GM11168 (cell line): Measurements from ENCODE around the gene GUCA2B.

ENCODE experiments used
- in situ Hi-C: fragments of 300-500 bp; cut with MboI; formaldehyde crosslinking; loops from one replicate; pipeline ENCODE4 v1.12.0; 2022; ENCODE audit warnings: low sequenced_read_pairs; ENCODE audit not compliant: unreplicated experiment

Gene GUCA2B

DNA sequence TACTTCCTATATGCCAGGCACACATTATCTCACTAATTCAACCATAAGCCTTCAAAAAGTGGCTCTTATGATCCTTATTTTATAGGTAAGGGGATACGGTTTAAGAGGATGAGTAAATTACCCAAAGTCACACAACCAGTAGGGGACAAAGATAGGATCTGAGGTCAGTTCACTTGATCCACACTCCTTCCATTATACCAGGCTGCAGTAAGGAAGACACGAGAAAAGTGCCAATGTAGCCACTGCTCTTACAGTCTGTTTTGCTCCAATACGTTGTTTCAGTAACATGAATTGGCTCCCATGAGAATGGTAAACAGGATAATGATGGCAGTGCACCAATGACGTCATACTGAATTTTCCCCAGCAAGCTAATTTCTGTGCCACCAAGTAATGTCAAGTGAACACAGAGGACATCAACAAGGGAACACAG lies 26.7 kb downstream of the GUCA2B start:
- in situ Hi-C loops = no loop called here

DNA sequence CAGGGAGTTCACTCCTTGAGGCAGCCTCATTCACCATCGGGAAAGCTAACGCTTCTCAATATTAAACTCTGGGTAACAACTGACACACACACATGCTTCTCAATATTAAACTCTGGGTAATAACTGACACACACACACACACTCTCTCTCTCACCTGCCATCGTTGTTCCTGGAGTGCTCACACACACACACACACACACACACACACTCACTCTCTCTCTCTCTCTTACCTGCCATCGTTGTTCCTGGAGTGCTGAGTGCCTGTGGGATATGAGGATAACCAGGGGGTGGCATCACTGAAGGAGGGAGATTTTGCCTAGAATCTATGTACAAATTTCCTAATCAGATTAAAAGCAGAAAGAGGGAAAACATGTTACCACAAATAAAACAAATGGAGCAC lies 28.5 kb downstream of the GUCA2B start:
- in situ Hi-C loops = no loop called here

DNA sequence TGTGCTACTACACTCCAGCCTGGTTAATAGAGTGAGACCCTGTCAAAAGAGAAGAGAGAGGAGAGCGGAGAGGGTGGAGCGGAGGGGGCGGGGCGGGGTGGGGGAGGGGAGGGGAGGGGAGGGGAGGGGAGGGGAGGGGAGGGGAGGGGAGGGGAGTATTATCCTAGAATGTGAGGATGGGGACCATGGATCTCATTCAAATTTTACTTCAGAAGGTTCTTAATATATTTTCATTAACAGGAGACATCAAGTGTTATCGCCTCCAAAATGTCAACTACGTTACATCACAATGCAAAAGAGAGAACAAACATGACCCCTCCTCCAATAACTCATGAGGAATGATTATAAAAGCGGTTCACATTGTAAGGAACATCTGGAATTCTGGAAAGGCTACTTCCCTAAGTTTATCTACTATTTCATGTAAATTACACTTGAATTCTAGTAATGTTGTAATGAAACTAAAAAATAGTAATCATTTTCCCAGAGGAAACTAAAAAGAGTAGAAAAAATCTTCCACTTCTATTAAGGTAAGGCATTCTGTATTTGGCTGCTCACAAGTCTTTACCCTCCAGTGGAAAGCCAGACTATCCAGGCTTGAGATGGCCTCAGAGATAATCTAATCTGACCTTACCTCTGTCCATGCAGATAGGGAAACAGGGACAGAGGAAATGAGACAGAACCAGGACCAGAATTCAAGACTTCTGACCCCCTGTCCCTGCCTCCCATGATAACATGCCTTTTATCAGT lies 30.2 kb downstream of the GUCA2B start:
- in situ Hi-C loops = no loop called here

DNA sequence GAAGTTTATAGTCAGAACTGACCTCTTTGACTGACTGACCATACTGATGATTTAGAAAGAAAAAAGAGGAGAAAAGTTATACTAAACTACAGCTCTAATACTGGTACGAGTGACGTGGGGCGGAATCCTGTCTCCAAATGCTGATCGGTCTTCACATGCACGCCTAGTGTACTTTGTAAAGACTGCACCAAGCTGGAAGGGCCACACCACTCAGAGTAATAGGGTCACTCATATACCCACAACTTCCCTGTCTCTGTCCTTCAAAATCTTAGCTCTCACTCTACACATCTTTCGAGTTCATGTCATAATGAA lies 30.7 kb downstream of the GUCA2B start:
- in situ Hi-C loops = no loop called here

DNA sequence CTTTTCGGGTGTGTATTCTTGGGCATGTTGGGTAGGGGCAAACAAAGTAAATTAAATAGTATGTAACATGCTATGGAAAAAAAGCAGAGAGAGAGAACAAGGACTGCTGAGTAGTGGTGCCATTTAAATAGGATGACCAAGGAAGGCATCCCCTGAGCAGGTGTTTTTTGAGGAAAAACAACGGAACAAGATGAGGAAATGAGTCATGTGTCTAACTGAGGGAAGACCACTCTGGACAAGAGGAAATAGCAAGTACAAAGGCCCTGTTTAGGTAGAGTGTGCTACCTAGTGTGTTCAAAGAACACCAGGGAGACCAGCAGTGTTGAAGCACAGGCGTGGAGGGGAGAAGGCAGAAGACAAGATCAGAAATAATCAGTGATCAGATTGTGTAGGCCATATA lies 31.4 kb downstream of the GUCA2B start:
- in situ Hi-C loops = no loop called here

DNA sequence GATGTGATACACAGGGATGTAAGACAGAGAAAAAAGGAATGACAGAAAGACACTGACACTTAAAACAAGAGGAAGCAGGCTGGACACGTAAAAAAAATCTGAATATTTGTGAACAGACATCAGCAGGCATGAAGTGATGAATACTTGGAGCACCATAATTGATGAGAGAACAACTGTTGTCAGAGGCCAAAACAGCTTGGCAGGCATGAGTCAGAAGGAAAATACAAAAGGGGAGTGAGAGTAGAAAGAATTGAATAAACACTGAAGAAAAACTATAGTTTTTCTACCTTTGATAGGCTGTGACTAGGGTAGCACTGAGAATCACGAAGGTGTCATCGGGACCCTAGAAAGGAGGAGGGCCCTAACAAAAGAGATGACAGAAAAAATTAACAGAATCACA lies 32.9 kb downstream of the GUCA2B start:
- in situ Hi-C loops = no loop called here

DNA sequence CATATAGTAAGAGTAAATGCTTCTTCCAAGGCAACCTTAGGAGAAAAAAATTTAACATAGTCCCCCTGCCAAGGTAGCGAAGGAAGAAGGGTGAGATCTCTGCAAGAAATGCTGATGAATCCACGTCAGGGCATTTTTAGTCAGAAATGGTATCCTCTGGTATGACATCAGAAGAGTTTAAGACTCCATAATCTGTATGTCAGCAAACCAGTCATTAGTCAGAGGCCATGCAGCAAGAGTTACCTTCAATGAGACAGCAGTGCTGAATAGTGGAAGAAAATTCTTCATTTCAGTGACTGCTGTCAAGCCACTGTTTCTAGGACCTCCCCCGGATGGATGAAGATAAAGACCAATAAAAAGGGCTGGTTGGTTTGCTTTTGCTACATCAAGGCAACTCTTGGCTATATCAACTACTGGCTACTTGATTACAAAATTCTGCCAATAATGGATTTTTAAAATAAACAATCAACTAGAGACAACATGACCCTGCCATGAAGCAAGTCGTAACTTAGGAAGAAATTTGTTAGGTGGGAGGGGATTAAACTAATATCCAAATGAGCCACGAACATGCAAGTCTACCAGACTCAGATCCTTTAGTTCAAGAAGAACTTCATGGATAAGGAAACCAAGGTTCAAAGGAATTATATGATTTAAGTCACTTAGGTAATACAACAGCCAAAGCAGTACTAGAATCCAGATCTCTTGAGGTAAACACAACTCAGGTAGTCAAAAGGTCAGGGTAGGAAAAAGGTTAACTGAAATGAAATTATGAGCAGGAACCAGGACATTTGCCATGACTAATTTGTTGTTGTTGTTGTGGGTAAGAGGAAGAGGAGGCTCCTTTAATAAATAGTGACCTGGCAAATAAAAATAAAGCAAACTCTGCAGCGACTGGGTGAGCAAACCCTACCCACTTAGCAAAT lies 37.0 kb downstream of the GUCA2B start:
- in situ Hi-C loops = no loop called here

DNA sequence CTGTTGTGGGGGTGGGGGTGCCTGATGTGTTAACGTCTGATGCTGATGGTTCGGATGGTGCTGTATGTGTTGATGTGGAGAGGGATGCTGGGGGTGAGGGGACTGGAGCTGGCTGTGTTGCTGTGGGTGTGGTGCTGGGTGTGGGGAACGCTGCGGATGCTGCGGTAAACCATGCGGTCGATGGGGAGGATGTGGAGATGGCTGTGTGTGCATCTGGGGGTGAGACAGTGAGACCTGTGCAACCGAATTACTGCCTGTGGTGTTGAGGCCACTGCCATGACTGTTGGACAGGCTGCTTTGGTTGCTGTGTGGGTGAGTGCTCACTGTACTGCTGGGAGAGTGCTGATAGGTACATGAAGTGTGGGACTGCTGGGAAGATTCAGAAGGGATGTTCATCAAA lies 38.1 kb downstream of the GUCA2B start:
- in situ Hi-C loops = no loop called here

DNA sequence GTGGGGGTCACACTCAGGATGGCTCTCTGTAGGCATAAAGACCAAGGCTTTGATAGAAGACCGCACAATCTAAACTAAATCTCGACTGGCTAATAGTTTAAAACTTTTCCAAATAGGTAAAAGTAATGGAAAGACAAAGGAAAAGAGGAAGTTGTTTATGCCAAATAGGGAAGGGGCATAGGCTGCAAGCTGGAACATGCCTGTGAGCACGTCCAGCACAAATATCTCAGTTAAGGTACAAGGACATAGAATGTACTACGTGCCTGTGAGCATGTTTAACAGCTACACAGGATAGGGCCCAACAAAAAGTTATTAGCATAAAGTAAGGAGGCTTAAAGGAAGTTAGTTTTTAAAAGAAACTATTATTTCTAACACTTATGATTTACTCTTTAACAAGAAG lies 38.9 kb downstream of the GUCA2B start:
- in situ Hi-C loops = no loop called here

DNA sequence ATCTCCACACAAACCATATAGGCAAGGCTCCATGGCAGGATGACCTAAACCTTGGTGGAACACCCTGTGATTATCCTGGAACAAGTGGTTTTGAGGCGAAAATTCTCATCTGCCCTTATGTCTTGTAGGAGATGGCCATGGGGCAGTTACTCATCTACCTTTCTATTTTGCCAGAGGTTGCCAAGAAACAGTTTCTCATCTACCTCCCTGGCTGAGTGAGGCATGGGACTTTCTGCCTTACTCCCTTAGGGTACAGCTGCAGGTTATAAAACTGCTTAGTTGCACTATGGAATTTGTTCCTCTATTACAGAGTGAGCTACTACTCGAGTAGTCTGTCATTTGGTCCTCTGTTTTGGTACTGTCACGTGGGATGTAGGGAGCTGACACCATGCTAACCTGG lies 42.6 kb downstream of the GUCA2B start:
- in situ Hi-C loops = no loop called here

DNA sequence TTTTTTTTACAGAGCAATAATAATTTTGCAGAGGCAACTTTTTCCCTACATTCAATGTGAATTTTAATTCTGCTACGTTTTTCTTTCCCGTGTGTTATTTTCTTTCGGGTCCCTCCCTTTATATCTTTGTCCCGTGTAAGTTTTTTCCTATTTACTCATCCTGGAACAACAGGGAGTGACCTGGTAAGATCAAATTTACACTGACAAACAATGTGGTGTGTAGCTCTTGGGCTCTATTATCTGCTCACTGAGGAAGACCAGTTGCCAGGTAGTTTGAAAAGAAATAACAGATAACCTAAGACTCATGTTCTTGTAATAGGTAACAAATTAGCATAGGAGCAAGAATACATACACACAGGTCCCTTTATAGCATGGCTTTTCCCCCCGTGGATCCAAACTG lies 45.0 kb downstream of the GUCA2B start:
- in situ Hi-C loops = no loop called here

DNA sequence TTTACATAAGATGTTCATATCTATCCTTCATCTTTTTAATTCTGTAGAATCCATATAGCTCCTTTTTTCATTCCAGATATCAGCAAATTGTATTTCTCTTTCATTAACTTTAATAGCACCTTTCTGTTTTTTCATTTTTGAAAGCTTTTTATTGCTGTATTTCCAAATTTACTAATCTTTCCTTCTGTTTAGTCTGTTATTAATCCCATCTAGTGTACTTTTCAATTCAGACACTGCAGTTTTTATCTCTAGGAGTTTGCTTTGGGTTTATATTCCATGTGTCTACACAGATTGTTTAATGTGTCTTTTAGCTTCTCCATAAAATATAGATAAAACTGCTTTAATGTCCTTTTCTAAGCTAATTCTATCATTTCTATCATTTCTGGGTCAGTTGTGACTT lies 48.8 kb downstream of the GUCA2B start:
- in situ Hi-C loops = no loop called here
